ENCODE data around the gene CHST15.

DNA sequence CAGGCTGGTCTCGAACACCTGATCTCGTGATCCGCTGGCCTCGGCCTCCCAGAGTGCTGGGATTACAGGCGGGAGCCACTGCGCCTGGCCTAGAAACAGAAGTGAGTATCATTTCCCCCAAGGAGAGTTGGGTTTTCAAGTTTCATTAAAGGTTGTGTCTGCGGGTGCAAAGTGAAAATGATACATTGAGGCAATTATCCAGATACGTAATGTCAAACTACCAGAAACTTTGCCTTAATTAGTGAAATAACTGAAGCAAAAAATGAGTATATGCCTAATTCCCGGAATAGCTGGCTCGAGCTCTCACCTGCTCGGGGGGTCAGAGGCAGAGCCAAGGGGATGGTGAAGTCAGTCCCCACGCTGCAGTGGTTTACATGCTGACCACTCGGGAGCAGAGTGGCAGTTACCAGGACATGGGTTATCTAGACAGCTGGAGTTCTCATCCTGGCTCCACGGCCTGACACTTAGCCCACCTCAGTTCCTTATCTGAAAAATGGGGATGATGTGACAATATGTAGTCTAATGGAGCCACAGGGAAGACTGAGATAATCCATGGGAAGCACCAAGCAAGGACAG, 25.5 kb downstream of the CHST15 start:
- TF ChIP-seq, protein P1, sequence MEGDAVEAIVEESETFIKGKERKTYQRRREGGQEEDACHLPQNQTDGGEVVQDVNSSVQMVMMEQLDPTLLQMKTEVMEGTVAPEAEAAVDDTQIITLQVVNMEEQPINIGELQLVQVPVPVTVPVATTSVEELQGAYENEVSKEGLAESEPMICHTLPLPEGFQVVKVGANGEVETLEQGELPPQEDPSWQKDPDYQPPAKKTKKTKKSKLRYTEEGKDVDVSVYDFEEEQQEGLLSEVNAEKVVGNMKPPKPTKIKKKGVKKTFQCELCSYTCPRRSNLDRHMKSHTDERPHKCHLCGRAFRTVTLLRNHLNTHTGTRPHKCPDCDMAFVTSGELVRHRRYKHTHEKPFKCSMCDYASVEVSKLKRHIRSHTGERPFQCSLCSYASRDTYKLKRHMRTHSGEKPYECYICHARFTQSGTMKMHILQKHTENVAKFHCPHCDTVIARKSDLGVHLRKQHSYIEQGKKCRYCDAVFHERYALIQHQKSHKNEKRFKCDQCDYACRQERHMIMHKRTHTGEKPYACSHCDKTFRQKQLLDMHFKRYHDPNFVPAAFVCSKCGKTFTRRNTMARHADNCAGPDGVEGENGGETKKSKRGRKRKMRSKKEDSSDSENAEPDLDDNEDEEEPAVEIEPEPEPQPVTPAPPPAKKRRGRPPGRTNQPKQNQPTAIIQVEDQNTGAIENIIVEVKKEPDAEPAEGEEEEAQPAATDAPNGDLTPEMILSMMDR (conservative IDR thresholded peaks at IDR 0.05) = no peak
- TF ChIP-seq ZFX (IDR thresholded peaks at IDR 0.05) = no peak
